ENCODE results near the gene KRTAP19-2. TPM values are rescaled to one million over a fixed set of nuclear protein-coding genes. Genes with fewer than 3 reads are reported as not detected.

KRTAP19-2 gene
- total and polyA plus RNA-seq, 9 of the 15 experiments (the other 6 are each of a cell fraction or from before 2014, with no cell fraction given): not detected

DNA sequence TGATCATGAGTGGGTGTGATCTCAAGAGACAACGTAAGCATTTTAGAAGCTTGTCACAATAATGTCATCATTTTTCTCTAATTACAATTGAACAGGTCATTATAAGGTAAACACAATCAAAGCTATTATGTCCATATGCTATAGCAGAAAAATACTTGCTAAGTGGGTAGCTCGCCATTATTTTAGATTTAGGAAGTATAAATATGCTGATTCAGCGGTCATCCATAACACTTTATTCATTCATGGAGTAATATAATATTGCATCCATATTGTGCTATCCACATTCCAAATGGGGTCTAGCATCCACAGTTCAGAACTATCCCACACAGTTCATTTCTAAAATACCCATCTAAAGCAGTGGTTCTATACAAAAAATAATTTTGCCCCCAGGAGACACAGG lies 38.7 kb downstream of the KRTAP19-2 start:
- WGBS (ENCODE audit: insufficient coverage, low coverage, missing lambda C conversion rate): 0% methylated on average over 3 of the region's 3 CpGs
- no peak overlapping the region for H2AFZ ChIP-seq (ENCODE audit: low read depth, low read length)
- no peaks in the 10 kb centered on the region for H3K36me3 ChIP-seq (ENCODE audit: control insufficient read depth, insufficient read depth, low read length)
- no peaks in the 10 kb centered on the region for H3K27me3 ChIP-seq (ENCODE audit: control insufficient read depth in 2 of 2, insufficient read depth in 2 of 2, low read length in 2 of 2)
- no peaks in the 10 kb centered on the region for H4K20me1 ChIP-seq (replicated peaks; ENCODE audit: control insufficient read depth, insufficient read depth, low read length)
- in situ Hi-C loops (cut with MboI): no loop called here
- DNase-seq (ENCODE audit: extremely low read depth in 1 of 4, low spot score in 3 of 4): no peak
- BruUV-seq (replicated peaks): no TSS peak
- TF ChIP-seq ARID1B (IDR thresholded peaks at IDR 0.05) (no peak), MAFF (IDR thresholded peaks at IDR 0.05; ENCODE audit: low read length) (0 out of 2 replicates have a peak, but pooled peaks have one; percentile 15), ZNF316 (IDR thresholded peaks at IDR 0.05) (peak; percentile 29; the same call in 1 of the 2 replicates), MAFG (tag; conservative IDR thresholded peaks at IDR 0.05) (peak; percentile 34; the same call in 1 of the 2 replicates), KLF16 (IDR thresholded peaks at IDR 0.05) (no peak), STAT5A (IDR thresholded peaks at IDR 0.05; ENCODE audit: borderline replicate concordance, low read length) (no peak), NCOA2 (IDR thresholded peaks at IDR 0.05; ENCODE audit: partially characterized antibody in 2 of 2) (no peak), C11orf30 (IDR thresholded peaks at IDR 0.05; ENCODE audit: low read depth) (peak; percentile 22; the same call in 1 of the 2 replicates), BRD4 (IDR thresholded peaks at IDR 0.05) (no peak)
- intact Hi-C loops (cut with micrococcal nuclease): no loop called here
- no peaks in the 10 kb centered on the region for H3K9me3 ChIP-seq (replicated peaks; ENCODE audit: control insufficient read depth, insufficient read depth, low read depth, low read length)
- H3K9me1 ChIP-seq (ENCODE audit: control insufficient read depth, insufficient read depth, low read length): no peaks in the 10 kb centered on the region
- H3K27ac ChIP-seq (ENCODE audit: extremely low read depth, low read depth, low read length): no peak overlapping the region
- ChIA-PET CTCF (ENCODE audit: low intra/inter-chr PET ratio) (no interaction called here), POLR2A (no interaction called here)
- ATAC-seq: no peak
- H3K4me3 ChIP-seq: no peak overlapping the region
- no peak for FAIRE-seq
- no peaks in the 10 kb centered on the region for H3K79me2 ChIP-seq (ENCODE audit: control insufficient read depth, insufficient read depth, low read length)
- no peak overlapping the region for H3K4me2 ChIP-seq (ENCODE audit: insufficient read depth, low read length)
- no peak overlapping the region for H3K9ac ChIP-seq (ENCODE audit: insufficient read depth in 1 of 2, low read depth in 2 of 2, low read length in 2 of 2)
- no peaks in the 10 kb centered on the region for H3K4me1 ChIP-seq (replicated peaks in 1 of 2; ENCODE audit: control insufficient read depth in 2 of 2, insufficient read depth in 2 of 2, low read length in 2 of 2)

DNA sequence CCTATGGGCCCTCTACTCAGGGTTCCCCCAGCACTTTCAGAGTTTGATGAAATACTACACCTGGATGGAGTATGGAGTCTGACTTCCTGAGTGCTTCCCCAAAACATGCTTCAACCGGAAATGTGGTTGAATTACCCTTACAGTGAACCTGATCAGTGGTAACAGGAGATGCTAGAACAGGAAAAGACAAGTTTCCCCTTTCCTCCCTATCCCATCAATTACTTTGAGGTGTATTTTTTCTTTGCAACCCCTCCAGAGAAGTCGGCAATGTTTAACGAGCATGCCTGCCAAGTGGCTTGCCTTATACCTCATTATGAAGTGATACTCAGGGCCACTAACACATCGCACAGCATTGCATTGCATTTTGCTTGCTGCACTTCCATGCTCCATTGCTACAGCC lies 40.2 kb downstream of the KRTAP19-2 start:
- WGBS (ENCODE audit: insufficient coverage, low coverage, missing lambda C conversion rate): under 1% methylated on average over 4 of the region's 4 CpGs
- CTCF ChIA-PET (ENCODE audit: low intra/inter-chr PET ratio): no interaction called here
- H3K27me3 ChIP-seq (ENCODE audit: control insufficient read depth in 2 of 2, insufficient read depth in 2 of 2, low read length in 2 of 2): no peaks in the 10 kb centered on the region

More for the DNA sequence above, 40.2 kb downstream of the KRTAP19-2 start:
- Histone ChIP-seq H3K9ac (ENCODE audit: insufficient read depth in 1 of 2, low read depth in 2 of 2, low read length in 2 of 2) (no peak overlapping the region), H3K36me3 (ENCODE audit: control insufficient read depth, insufficient read depth, low read length) (no peaks in the 10 kb centered on the region), H3K9me3 (replicated peaks; ENCODE audit: control insufficient read depth, insufficient read depth, low read depth, low read length) (no peaks in the 10 kb centered on the region), H3K4me2 (ENCODE audit: insufficient read depth, low read length) (no peak overlapping the region), H3K4me3 (no peak overlapping the region), H3K4me1 (replicated peaks in 1 of 2; ENCODE audit: control insufficient read depth in 2 of 2, insufficient read depth in 2 of 2, low read length in 2 of 2) (no peaks in the 10 kb centered on the region), H3K79me2 (ENCODE audit: control insufficient read depth, insufficient read depth, low read length) (no peaks in the 10 kb centered on the region), H2AFZ (ENCODE audit: low read depth, low read length) (no peak overlapping the region), H3K27ac (ENCODE audit: extremely low read depth, low read depth, low read length) (no peak overlapping the region), H3K9me1 (ENCODE audit: control insufficient read depth, insufficient read depth, low read length) (no peaks in the 10 kb centered on the region), H4K20me1 (replicated peaks; ENCODE audit: control insufficient read depth, insufficient read depth, low read length) (no peaks in the 10 kb centered on the region)
- FAIRE-seq: no peak
- BruUV-seq (replicated peaks): no TSS peak
- ATAC-seq: no peak
- POLR2A ChIA-PET: no interaction called here
- in situ Hi-C loops (cut with MboI): no loop called here
- DNase-seq (ENCODE audit: extremely low read depth in 1 of 4, low spot score in 3 of 4): no peak
- TF ChIP-seq TRIM28 (IDR thresholded peaks at IDR 0.05) (no peak), RNF2 (IDR thresholded peaks at IDR 0.05) (no peak)
- TF ChIP-seq, protein P1, sequence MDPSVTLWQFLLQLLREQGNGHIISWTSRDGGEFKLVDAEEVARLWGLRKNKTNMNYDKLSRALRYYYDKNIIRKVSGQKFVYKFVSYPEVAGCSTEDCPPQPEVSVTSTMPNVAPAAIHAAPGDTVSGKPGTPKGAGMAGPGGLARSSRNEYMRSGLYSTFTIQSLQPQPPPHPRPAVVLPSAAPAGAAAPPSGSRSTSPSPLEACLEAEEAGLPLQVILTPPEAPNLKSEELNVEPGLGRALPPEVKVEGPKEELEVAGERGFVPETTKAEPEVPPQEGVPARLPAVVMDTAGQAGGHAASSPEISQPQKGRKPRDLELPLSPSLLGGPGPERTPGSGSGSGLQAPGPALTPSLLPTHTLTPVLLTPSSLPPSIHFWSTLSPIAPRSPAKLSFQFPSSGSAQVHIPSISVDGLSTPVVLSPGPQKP (CRISPR knock-in tag; IDR thresholded peaks at IDR 0.05): no peak
- intact Hi-C loops (cut with micrococcal nuclease): no loop called here

All from K562 (cell line).